ENCODE measurements around the gene CFAP97.

GRCh38 chr4:185243879-185244278, 40.1 kb upstream of the CFAP97 start:
- TF ChIP-seq EZH2 (IDR thresholded peaks at IDR 0.05) (no peak), POLR2AphosphoS5 (IDR thresholded peaks at IDR 0.05; ENCODE audit: borderline replicate concordance, low read depth, low read length) (no peak)
